K562 (cell line): ENCODE data around the gene CD93. TPM values are rescaled to one million over a fixed set of nuclear protein-coding genes. Genes with fewer than 3 reads are reported as not detected.

Experiments used
- C11orf30 ChIP-seq: fragments of 450-650 bp; IDR thresholded peaks from 2 replicates; pipeline ENCODE4 v1.6.1; 2016; ENCODE audit warnings: low read depth, mild to moderate bottlenecking
- CBX1 ChIP-seq: sonication (generic); IDR thresholded peaks from 2 replicates; pipeline ENCODE4 v1.6.1; 2016; ENCODE audit warnings: antibody characterized with exemption, low read depth, mild to moderate bottlenecking
- CBX5 ChIP-seq: IDR thresholded peaks from 2 replicates; pipeline ENCODE4 v1.6.1; 2014; ENCODE audit warnings: low read depth, borderline replicate concordance
- CCNT2 ChIP-seq: IDR thresholded peaks from 2 replicates; pipeline ENCODE4 v1.6.1; 2011; ENCODE audit warnings: borderline replicate concordance, low read depth, mild to moderate bottlenecking, moderate library complexity, mixed read lengths, low read length; ENCODE audit not compliant: insufficient read length; ENCODE audit errors: extremely low read depth
- DMBX1 ChIP-seq: fragments of 250-450 bp; sonication (Bioruptor Pico); IDR thresholded peaks from 2 replicates; pipeline ENCODE4 v1.8.0; 2022; ENCODE audit warnings: inconsistent platforms, mild to moderate bottlenecking, moderate library complexity, borderline replicate concordance
- KDM5B ChIP-seq: fragments of 200-600 bp; sonication (generic); IDR thresholded peaks from 2 replicates; pipeline ENCODE4 v1.6.1; 2012; ENCODE audit warnings: low read depth, mild to moderate bottlenecking, moderate library complexity, low read length, control low read depth, inconsistent platforms; ENCODE audit not compliant: insufficient replicate concordance
- MCM7 ChIP-seq, 2 experiments: fragments of 450-650 bp; IDR thresholded peaks; 2 replicates each; pipeline ENCODE4 v1.6.1; 2016 to 2018
- NCOA4 ChIP-seq: fragments of 450-650 bp; IDR thresholded peaks from 2 replicates; pipeline ENCODE4 v1.6.1; 2018; ENCODE audit warnings: mild to moderate bottlenecking; ENCODE audit not compliant: partially characterized antibody
- NONO ChIP-seq, 2 experiments: fragments of 200-400 bp in 1 of 2; fragments of 450-650 bp in 1 of 2; formaldehyde crosslinking in 1 of 2; IDR thresholded peaks; 2 replicates each; pipeline ENCODE4 v1.6.1; 2017; ENCODE audit warnings: low read depth in 2 of 2, mild to moderate bottlenecking in 2 of 2, moderate library complexity in 2 of 2, low read length in 1 of 2
- OTX1 ChIP-seq: fragments of 450-650 bp; formaldehyde crosslinking; IDR thresholded peaks from 2 replicates; pipeline ENCODE4 v1.4.0; 2022; ENCODE audit warnings: mild to moderate bottlenecking
- PHB ChIP-seq: fragments of 250-450 bp; sonication (Bioruptor Pico); IDR thresholded peaks from 2 replicates; pipeline ENCODE4 v1.5.0; 2021
- TCF3 ChIP-seq: sonication (generic); formaldehyde crosslinking; IDR thresholded peaks from 2 replicates; pipeline ENCODE4 v1.4.0; 2020; ENCODE audit warnings: mild to moderate bottlenecking, missing genetic modification reagents
- ZC3H11A ChIP-seq: IDR thresholded peaks from 2 replicates; pipeline ENCODE4 v1.6.1; 2012; ENCODE audit warnings: low read depth, low read length, improper control_type of control experiment
- ZFPM2 ChIP-seq: fragments of 250-450 bp; sonication (Bioruptor Pico); IDR thresholded peaks from 2 replicates; pipeline ENCODE4 v1.5.1; 2022; ENCODE audit warnings: mild to moderate bottlenecking
- ZNF174 ChIP-seq: fragments of 250-450 bp; sonication (Bioruptor Pico); IDR thresholded peaks from 2 replicates; pipeline ENCODE4 v1.4.0; 2020; ENCODE audit warnings: mild to moderate bottlenecking
- ZNF197 ChIP-seq: fragments of 200-800 bp; sonication (Bioruptor generic); IDR thresholded peaks from 2 replicates; pipeline ENCODE4 v1.6.1; 2016; ENCODE audit warnings: low read depth, missing genetic modification characterization, missing compliant biosample characterization
- ZNF24 ChIP-seq: fragments of 450-650 bp; IDR thresholded peaks from 2 replicates; pipeline ENCODE4 v1.6.1; 2016
- ZNF583 ChIP-seq: fragments of 250-450 bp; sonication (Bioruptor Pico); IDR thresholded peaks from 2 replicates; pipeline ENCODE4 v1.4.0; 2020
- ZNF780A ChIP-seq: fragments of 250-450 bp; sonication (Bioruptor Pico); IDR thresholded peaks from 2 replicates; pipeline ENCODE4 v1.5.0; 2021; ENCODE audit warnings: mild to moderate bottlenecking
- polyA plus RNA-seq, 8 experiments: library from polyadenylated mRNA; depleted of rRNA in 4 of 8; stranded (reverse) in 5 of 8; unstranded in 3 of 8; fragments of >200 nt; fragmentation: Nextera tagmentation in 2 of 8; fragmentation: Illumina TruSeq in 1 of 8; extraction: Ambion mirVana in 2 of 8; extraction: Trizol in 1 of 8; gene quantifications; 2 replicates each; pipeline versions ENCODE4 v1.2.1 to v1.2.3, GENCODE V29; 2011 to 2014; ENCODE audit warnings: inconsistent platforms in 1 of 8, missing spikeins in 1 of 8
- total RNA-seq, 7 experiments: library from RNA; depleted of rRNA in 6 of 7; stranded (reverse); fragments of >200 nt in 6 of 7; fragmentation: Illumina TruSeq in 2 of 7; extraction: Trizol in 2 of 7; gene quantifications; 2 replicates each; pipeline versions ENCODE4 v1.2.1 to v1.2.3, GENCODE V29; 2011 to 2021; ENCODE audit warnings: low replicate concordance in 1 of 7
- TF ChIP-seq, protein P1 (sequence below): fragments of 200-800 bp; sonication (Bioruptor generic); IDR thresholded peaks from 2 replicates; pipeline ENCODE4 v1.6.1; 2017; ENCODE audit warnings: missing genetic modification characterization, missing compliant biosample characterization
- TF ChIP-seq, protein P2 (sequence below): fragments of 250-450 bp; sonication (Bioruptor Pico); IDR thresholded peaks from 2 replicates; pipeline ENCODE4 v1.8.0; 2022; ENCODE audit warnings: moderate library complexity, mild to moderate bottlenecking, inconsistent platforms
- TF ChIP-seq, protein P3 (sequence below): fragments of 450-650 bp; formaldehyde crosslinking; IDR thresholded peaks from 2 replicates; pipeline ENCODE4 v1.4.0; 2020; ENCODE audit warnings: mild to moderate bottlenecking
- TF ChIP-seq, protein P4 (sequence below): fragments of 450-650 bp; IDR thresholded peaks from 2 replicates; pipeline ENCODE4 v1.6.1; 2016; ENCODE audit warnings: low read depth, mild to moderate bottlenecking, moderate library complexity
- TF ChIP-seq, protein P5 (sequence below): fragments of 250-450 bp; sonication (Bioruptor Pico); IDR thresholded peaks from 2 replicates; pipeline ENCODE4 v1.8.0; 2022; ENCODE audit warnings: inconsistent platforms

Gene CD93
- total and polyA plus RNA-seq, 9 of the 15 experiments (the other 6 are each of a cell fraction or from before 2014, with no cell fraction given), result 0.03 to 0.20 (median 0.05) TPM

DNA sequence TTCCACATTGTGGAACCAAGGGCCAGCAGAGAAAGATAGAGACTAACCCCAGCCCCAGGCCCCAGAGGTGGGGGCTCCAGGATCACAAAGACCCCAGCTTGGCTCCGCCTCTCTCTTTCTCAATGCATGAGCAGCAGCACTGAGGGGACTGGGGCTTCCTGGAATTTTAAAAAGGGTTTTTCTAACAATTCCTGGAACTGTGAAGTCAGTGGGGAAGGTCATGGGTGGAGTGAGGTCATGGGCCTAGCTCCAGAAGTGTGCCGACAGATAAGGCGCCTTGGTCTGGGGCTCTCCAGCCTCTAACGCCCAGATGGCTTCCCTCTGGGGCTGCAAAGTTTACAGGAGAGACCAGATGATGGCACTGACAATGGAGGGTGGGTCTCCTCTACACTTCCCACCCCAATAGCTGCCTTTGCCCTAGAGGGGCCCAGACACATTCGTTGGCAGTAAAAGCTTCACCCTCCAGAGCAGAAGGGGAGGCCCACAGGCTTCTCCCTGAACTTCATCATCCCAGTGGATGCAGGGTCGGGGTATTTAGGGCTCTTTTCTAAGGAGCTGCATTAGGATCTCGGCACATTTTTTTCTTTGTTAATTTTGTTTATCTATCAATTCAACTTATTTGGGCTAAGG lies 46.9 kb upstream of the CD93 start (continued):
- TF ChIP-seq, protein P1, sequence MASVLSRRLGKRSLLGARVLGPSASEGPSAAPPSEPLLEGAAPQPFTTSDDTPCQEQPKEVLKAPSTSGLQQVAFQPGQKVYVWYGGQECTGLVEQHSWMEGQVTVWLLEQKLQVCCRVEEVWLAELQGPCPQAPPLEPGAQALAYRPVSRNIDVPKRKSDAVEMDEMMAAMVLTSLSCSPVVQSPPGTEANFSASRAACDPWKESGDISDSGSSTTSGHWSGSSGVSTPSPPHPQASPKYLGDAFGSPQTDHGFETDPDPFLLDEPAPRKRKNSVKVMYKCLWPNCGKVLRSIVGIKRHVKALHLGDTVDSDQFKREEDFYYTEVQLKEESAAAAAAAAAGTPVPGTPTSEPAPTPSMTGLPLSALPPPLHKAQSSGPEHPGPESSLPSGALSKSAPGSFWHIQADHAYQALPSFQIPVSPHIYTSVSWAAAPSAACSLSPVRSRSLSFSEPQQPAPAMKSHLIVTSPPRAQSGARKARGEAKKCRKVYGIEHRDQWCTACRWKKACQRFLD (CRISPR knock-in tag), result no peak; the same call in 1 of the 2 replicates
- TF ChIP-seq MCM7 (IDR thresholded peaks at IDR 0.05) (no peak), ZNF24 (no peak), NCOA4 (no peak), CCNT2 (peak; percentile 75), OTX1 (no peak), CBX5 (no peak), ZNF780A (CRISPR knock-in tag) (no peak), TCF3 (CRISPR knock-in tag) (peak; percentile 92), KDM5B (no peak), ZFPM2 (CRISPR knock-in tag) (no peak), NONO (IDR thresholded peaks at IDR 0.05; ENCODE audit: low read depth in 2 of 2, low read length in 1 of 2) (peak in 1 of 2 experiments; percentile 22; a peak in 1 of 4 replicates), ZNF197 (CRISPR knock-in tag) (no peak), ZNF174 (CRISPR knock-in tag) (no peak), DMBX1 (CRISPR knock-in tag) (peak; percentile 62), ZNF583 (CRISPR knock-in tag) (no peak), CBX1 (no peak), PHB (CRISPR knock-in tag) (no peak), ZC3H11A (no peak), C11orf30 (no peak)
- TF ChIP-seq, protein P2, sequence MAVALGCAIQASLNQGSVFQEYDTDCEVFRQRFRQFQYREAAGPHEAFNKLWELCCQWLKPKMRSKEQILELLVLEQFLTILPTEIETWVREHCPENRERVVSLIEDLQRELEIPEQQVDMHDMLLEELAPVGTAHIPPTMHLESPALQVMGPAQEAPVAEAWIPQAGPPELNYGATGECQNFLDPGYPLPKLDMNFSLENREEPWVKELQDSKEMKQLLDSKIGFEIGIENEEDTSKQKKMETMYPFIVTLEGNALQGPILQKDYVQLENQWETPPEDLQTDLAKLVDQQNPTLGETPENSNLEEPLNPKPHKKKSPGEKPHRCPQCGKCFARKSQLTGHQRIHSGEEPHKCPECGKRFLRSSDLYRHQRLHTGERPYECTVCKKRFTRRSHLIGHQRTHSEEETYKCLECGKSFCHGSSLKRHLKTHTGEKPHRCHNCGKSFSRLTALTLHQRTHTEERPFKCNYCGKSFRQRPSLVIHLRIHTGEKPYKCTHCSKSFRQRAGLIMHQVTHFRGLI, result no peak
- TF ChIP-seq, protein P3, sequence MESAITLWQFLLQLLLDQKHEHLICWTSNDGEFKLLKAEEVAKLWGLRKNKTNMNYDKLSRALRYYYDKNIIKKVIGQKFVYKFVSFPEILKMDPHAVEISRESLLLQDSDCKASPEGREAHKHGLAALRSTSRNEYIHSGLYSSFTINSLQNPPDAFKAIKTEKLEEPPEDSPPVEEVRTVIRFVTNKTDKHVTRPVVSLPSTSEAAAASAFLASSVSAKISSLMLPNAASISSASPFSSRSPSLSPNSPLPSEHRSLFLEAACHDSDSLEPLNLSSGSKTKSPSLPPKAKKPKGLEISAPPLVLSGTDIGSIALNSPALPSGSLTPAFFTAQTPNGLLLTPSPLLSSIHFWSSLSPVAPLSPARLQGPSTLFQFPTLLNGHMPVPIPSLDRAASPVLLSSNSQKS (CRISPR knock-in tag), result no peak
- TF ChIP-seq, protein P4, sequence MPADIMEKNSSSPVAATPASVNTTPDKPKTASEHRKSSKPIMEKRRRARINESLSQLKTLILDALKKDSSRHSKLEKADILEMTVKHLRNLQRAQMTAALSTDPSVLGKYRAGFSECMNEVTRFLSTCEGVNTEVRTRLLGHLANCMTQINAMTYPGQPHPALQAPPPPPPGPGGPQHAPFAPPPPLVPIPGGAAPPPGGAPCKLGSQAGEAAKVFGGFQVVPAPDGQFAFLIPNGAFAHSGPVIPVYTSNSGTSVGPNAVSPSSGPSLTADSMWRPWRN, result peak; percentile 90
- TF ChIP-seq, protein P5, sequence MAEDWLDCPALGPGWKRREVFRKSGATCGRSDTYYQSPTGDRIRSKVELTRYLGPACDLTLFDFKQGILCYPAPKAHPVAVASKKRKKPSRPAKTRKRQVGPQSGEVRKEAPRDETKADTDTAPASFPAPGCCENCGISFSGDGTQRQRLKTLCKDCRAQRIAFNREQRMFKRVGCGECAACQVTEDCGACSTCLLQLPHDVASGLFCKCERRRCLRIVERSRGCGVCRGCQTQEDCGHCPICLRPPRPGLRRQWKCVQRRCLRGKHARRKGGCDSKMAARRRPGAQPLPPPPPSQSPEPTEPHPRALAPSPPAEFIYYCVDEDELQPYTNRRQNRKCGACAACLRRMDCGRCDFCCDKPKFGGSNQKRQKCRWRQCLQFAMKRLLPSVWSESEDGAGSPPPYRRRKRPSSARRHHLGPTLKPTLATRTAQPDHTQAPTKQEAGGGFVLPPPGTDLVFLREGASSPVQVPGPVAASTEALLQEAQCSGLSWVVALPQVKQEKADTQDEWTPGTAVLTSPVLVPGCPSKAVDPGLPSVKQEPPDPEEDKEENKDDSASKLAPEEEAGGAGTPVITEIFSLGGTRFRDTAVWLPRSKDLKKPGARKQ (CRISPR knock-in tag), result no peak
